Activated CD4-positive, alpha-beta T cell treated with anti-CD3 and anti-CD28 coated beads for 36 hours (primary cell): ENCODE data around the gene PCDHGA12. TPM values are rescaled to one million over a fixed set of nuclear protein-coding genes. Genes with fewer than 3 reads are reported as not detected.
A peak's percentile ranks its signal among the peaks of the same experiment; 100 is the strongest.
"Not testable (repeated sequence)": the region's sequence is repeated elsewhere in the genome, so short reads cannot be mapped to it uniquely, and the experiment has no call there.

ENCODE experiments used
- ATAC-seq: fragments of 200-7000 bp; cut with Tn5 transposase; one replicate; pipeline ENCODE4 v1.10.0; 2021; ENCODE audit warnings: mild to moderate bottlenecking, moderate library complexity
- CTCF ChIA-PET: fragments of 350-600 bp; sonication (Branson Sonifier 250); formaldehyde crosslinking; loops from one replicate; lab custom pipeline; 2021; ENCODE audit warnings: antibody characterized with exemption; lab: Charles Lee
- POLR2A ChIA-PET: fragments of 350-600 bp; sonication (Branson Sonifier 250); formaldehyde crosslinking; loops from one replicate; lab custom pipeline; 2021; ENCODE audit warnings: antibody characterized with exemption, inconsistent platforms; lab: Charles Lee
- DNase-seq: peaks from one replicate; pipeline ENCODE4 v3.0.0-alpha.2; 2020
- H3K27ac Mint-ChIP-seq: one replicate; pipeline ENCODE4 v1.8.0; 2021; ENCODE audit warnings: mixed read lengths
- H3K27me3 Mint-ChIP-seq: one replicate; pipeline ENCODE4 v1.8.0; 2021; ENCODE audit warnings: mixed read lengths
- H3K36me3 Mint-ChIP-seq: one replicate; pipeline ENCODE4 v1.8.0; 2021; ENCODE audit warnings: low read depth, mixed read lengths
- H3K4me1 Mint-ChIP-seq: one replicate; pipeline ENCODE4 v1.8.0; 2021; ENCODE audit warnings: mixed read lengths
- H3K4me3 Mint-ChIP-seq: one replicate; pipeline ENCODE4 v1.8.0; 2021; ENCODE audit warnings: mild to moderate bottlenecking, moderate library complexity, mixed read lengths
- H3K9me3 Mint-ChIP-seq: one replicate; pipeline ENCODE4 v1.8.0; 2021; ENCODE audit warnings: low read depth, mixed read lengths
- intact Hi-C, 2 experiments: fragments of 100-400 bp; cut with DNase I in 1 of 2; cut with micrococcal nuclease in 1 of 2; formaldehyde crosslinking; loops; one replicate each; pipeline versions ENCODE4 v1.14.2 to v1.15.1; 2022 to 2024; cut with DNase I, micrococcal nuclease
- total RNA-seq, 2 experiments: library from RNA; stranded (reverse); gene quantifications; one replicate each; pipeline ENCODE4 v1.2.3, GENCODE V29; 2021

Gene PCDHGA12
- total RNA-seq, 2 experiments from 2014 or later, result 0.07 to 0.09 TPM

GRCh38 chr5:141411575-141411974 is 18.7 kb upstream of the PCDHGA12 start:
- Mint-ChIP-seq H3K4me1 (peaks cover 8% of the 10 kb centered on the region), H3K4me3 (no peak overlapping the region), H3K36me3 (peaks cover 21% of the 10 kb centered on the region), H3K27ac (no peak overlapping the region), H3K9me3 (peaks cover 16% of the 10 kb centered on the region), H3K27me3 (peaks cover 62% of the 10 kb centered on the region)
- ChIA-PET CTCF (interaction anchor here (1.8 to 3.8 kb wide), 3 partner anchors 10 to 198 kb away, joined by 5 to 23 read pairs (median 19); partner anchors contain the start of genes PCDHB13 and PCDHGA11), POLR2A (no interaction called here)
- no peak for DNase-seq
- ATAC-seq, result no peak
- intact Hi-C loops, result no loop called here

DNA sequence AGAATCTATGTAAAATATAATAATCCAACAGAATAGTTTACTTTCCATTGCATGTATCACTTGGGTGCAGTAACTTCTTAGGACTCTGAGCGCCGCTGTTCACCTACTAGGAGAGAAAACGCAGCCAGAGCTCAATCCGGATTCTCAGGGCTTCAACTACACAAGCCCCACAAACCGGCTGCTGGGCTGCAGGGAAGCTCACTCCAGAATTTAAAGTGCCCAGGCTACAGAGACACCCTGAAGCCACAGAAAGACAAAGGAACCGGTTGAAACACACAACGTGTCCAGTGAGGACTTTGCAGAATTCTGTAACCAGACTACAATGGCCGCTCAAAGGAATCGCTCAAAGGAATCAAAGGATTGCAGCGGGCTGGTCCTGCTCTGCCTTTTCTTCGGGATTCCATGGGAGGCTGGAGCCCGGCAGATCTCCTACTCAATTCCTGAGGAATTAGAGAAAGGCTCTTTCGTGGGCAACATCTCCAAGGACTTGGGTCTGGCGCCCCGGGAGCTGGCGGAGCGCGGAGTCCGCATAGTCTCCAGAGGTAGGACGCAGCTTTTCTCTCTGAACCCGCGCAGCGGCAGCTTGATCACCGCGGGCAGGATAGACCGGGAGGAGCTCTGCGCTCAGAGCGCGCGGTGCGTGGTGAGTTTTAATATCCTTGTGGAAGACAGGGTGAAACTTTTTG is 17.3 kb upstream of the PCDHGA12 start, which contains the start of gene PCDHGA10:
PCDHGA10 (plus strand) TSS at position 134 of the 686 bp plus-strand sequence; CDS start at position 323, 189 bp downstream.
- POLR2A ChIA-PET, result no interaction called here
- Mint-ChIP-seq H3K27ac (no peak within 1 kb of the TSS), H3K36me3 (peaks cover 23% of the 10 kb centered on the region), H3K4me3 (peak within 1 kb of the TSS; percentile 62), H3K4me1 (peaks cover 10% of the 10 kb centered on the region), H3K9me3 (peaks cover 15% of the 10 kb centered on the region), H3K27me3 (peaks cover 63% of the 10 kb centered on the region)
- CTCF ChIA-PET, result interaction anchor here (0.6 to 3.8 kb wide), 33 partner anchors 8 to 200 kb away, joined by 3 to 46 read pairs (median 6); partner anchors contain the start of genes PCDHB13, PCDHGA11, PCDHGA12 and PCDHGA3
- DNase-seq (peak; percentile 74), ATAC-seq (peak; percentile 76)
- intact Hi-C loops, result loop anchor here (1.0 to 2.0 kb wide), 5 partner anchors 99 to 152 kb away; no protein-coding TSS in a partner anchor

GRCh38 chr5:141413540-141414069 is 16.7 kb upstream of the PCDHGA12 start:
- CTCF ChIA-PET, result interaction anchor here (0.7 to 3.8 kb wide), 31 partner anchors 8 to 200 kb away, joined by 3 to 46 read pairs (median 6); partner anchors contain the start of genes PCDHB13, PCDHGA11, PCDHGA12 and PCDHGA3
- Mint-ChIP-seq H3K4me3 (peak overlapping the region; percentile 62), H3K36me3 (peaks cover 28% of the 10 kb centered on the region), H3K4me1 (peaks cover 10% of the 10 kb centered on the region), H3K27me3 (peaks cover 65% of the 10 kb centered on the region), H3K9me3 (peaks cover 19% of the 10 kb centered on the region), H3K27ac (no peak overlapping the region)
- intact Hi-C loops, result loop anchor here (1.0 to 2.0 kb wide), 5 partner anchors 99 to 151 kb away; no protein-coding TSS in a partner anchor
- DNase-seq, result no peak
- POLR2A ChIA-PET, result no interaction called here
- no peak for ATAC-seq

DNA sequence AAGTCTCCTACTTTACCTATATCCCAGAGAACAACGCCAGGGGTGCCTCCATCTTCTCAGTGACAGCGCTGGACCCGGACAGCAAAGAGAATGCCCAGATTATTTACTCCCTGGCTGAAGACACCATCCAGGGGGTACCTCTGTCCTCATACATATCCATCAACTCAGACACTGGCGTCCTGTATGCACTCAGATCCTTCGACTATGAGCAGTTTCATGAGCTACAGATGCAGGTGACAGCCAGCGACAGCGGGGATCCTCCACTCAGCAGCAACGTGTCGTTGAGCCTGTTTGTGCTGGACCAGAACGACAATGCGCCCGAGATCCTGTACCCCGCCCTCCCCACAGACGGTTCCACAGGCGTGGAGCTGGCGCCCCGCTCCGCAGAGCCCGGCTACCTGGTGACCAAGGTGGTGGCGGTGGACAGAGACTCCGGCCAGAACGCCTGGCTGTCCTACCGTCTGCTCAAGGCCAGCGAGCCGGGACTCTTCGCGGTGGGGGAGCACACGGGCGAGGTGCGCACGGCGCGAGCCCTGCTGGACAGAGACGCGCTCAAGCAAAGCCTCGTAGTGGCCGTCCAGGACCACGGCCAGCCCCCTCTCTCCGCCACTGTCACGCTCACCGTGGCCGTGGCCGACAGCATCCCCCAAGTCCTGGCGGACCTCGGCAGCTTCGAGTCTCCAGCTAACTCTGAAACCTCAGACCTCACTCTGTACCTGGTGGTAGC is 15.6 kb upstream of the PCDHGA12 start:
- H3K27me3 Mint-ChIP-seq, result peaks cover 64% of the 10 kb centered on the region
- intact Hi-C loops, POLR2A ChIA-PET, H3K27ac Mint-ChIP-seq, H3K4me1 Mint-ChIP-seq, DNase-seq, H3K4me3 Mint-ChIP-seq, ATAC-seq: not testable (repeated sequence)
- H3K36me3 Mint-ChIP-seq, result peaks cover 29% of the 10 kb centered on the region
- CTCF ChIA-PET, result interaction anchor here (0.8 to 3.4 kb wide), 5 partner anchors 16 to 143 kb away, joined by 3 to 46 read pairs (median 23); partner anchors contain the start of gene PCDHGA12
- peaks cover 17% of the 10 kb centered on the region for H3K9me3 Mint-ChIP-seq

- ATAC-seq, H3K4me3 Mint-ChIP-seq, H3K4me1 Mint-ChIP-seq, POLR2A ChIA-PET, H3K27ac Mint-ChIP-seq, DNase-seq, intact Hi-C loops: not testable (repeated sequence)
- Mint-ChIP-seq H3K36me3 (peaks cover 30% of the 10 kb centered on the region), H3K9me3 (peaks cover 19% of the 10 kb centered on the region), H3K27me3 (peaks cover 67% of the 10 kb centered on the region)
- CTCF ChIA-PET, result interaction anchor here (1.6 to 3.4 kb wide), 3 partner anchors 12 to 77 kb away, joined by 4 to 23 read pairs (median 10); partner anchors contain the start of genes PCDHGA12, PCDHGA2 and PCDHGA9
Observed at GRCh38 chr5:141415275-141415618, 15.1 kb upstream of the PCDHGA12 start.

DNA sequence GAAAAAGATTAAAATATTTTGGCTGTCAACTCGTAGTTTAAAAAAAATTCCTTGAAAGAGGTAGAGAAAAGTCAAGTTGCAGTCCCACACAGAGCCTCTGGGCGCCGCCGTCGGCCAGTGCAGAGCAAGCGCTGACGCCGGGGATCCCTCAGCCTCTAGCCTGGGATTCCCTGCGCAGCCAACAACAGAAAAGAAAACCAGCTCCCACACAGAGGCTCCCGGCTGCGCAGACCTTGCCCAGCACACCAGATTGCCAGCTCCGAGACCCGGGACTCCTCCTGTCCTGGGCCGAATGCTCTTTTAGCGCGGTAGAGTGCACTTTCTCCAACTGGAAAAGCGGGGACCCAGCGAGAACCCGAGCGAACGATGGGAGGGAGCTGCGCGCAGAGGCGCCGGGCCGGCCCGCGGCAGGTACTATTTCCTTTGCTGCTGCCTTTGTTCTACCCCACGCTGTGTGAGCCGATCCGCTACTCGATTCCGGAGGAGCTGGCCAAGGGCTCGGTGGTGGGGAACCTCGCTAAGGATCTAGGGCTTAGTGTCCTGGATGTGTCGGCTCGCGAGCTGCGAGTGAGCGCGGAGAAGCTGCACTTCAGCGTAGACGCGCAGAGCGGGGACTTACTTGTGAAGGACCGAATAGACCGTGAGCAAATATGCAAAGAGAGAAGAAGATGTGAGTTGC is 12.7 kb upstream of the PCDHGA12 start, which contains the start of gene PCDHGB7:
PCDHGB7 (plus strand) TSS at position 184 of the 679 bp plus-strand sequence; CDS start at position 367, 183 bp downstream.
- peak; percentile 75 for ATAC-seq
- H3K4me1 Mint-ChIP-seq, H3K27ac Mint-ChIP-seq, POLR2A ChIA-PET: not testable (repeated sequence)
- H3K36me3 Mint-ChIP-seq, result peaks cover 40% of the 10 kb centered on the region
- DNase-seq, result peak; percentile 79
- peaks cover 75% of the 10 kb centered on the region for H3K27me3 Mint-ChIP-seq
- H3K4me3 Mint-ChIP-seq, result peak within 1 kb of the TSS; percentile 62
- intact Hi-C loops, result loop anchor here (1.0 kb wide), 3 partner anchors 107 to 147 kb away; no protein-coding TSS in a partner anchor
- H3K9me3 Mint-ChIP-seq, result peaks cover 29% of the 10 kb centered on the region
- CTCF ChIA-PET, result interaction anchor here (0.6 to 2.8 kb wide), 16 partner anchors 9 to 1314 kb away, joined by 3 to 10 read pairs (median 5); partner anchors contain the start of genes PCDHGA12, PCDHGA9 and PCDHGB6

- Mint-ChIP-seq H3K36me3 (peaks cover 39% of the 10 kb centered on the region), H3K4me1 (peaks cover 6% of the 10 kb centered on the region), H3K27me3 (peaks cover 70% of the 10 kb centered on the region), H3K27ac (no peak overlapping the region), H3K4me3 (no peak overlapping the region), H3K9me3 (peaks cover 34% of the 10 kb centered on the region)
- POLR2A ChIA-PET, result no interaction called here
- CTCF ChIA-PET, result interaction anchor here (0.6 to 3.3 kb wide), 7 partner anchors 11 to 145 kb away, joined by 3 to 11 read pairs (median 3); partner anchors contain the start of gene PCDHGA12
- no peak for DNase-seq
- ATAC-seq, result no peak
- intact Hi-C loops, result no loop called here
Observed at GRCh38 chr5:141419074-141419880, 11.0 kb upstream of the PCDHGA12 start.

GRCh38 chr5:141420855-141421488 is 9.3 kb upstream of the PCDHGA12 start, which contains the start of gene PCDHGA11:
Gene PCDHGA11 (plus strand): TSS chr5:141421051. CDS start chr5:141421228, 177 bp downstream.
- Mint-ChIP-seq H3K27ac (no peak within 1 kb of the TSS), H3K9me3 (peaks cover 34% of the 10 kb centered on the region), H3K4me1 (peaks cover 2% of the 10 kb centered on the region), H3K27me3 (peaks cover 70% of the 10 kb centered on the region), H3K4me3 (peak within 1 kb of the TSS; percentile 69), H3K36me3 (peaks cover 35% of the 10 kb centered on the region)
- DNase-seq, result peak; percentile 75
- POLR2A ChIA-PET, result interaction anchor here (0.7 kb wide), 1 partner anchor 47 kb away, joined by 4 read pairs; no protein-coding TSS in a partner anchor
- CTCF ChIA-PET, result interaction anchor here (0.6 to 3.3 kb wide), 34 partner anchors 8 to 635 kb away, joined by 3 to 32 read pairs (median 4); partner anchors contain the start of genes PCDHA1, PCDHB16, PCDHGA10 and PCDHGA12
- ATAC-seq, result peak; percentile 57
- intact Hi-C loops, result loop anchor here (1.0 to 10.0 kb wide), 6 partner anchors 56 to 196 kb away; partner anchors contain the start of genes PCDHB14 (in 1 of the 2) and PCDHGC3 (in 1 of the 2)

DNA sequence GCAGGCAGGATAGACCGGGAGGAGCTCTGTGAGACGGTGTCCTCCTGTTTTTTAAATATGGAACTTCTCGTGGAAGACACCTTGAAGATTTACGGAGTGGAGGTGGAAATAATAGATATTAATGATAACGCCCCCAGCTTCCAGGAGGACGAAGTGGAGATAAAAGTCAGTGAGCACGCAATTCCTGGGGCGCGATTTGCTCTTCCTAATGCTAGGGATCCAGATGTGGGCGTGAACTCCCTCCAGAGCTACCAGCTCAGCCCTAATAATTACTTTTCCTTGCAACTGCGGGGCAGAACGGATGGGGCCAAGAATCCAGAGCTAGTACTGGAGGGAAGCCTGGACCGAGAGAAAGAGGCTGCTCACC is 8.8 kb upstream of the PCDHGA12 start:
- peaks cover 35% of the 10 kb centered on the region for H3K36me3 Mint-ChIP-seq
- H3K9me3 Mint-ChIP-seq, result peaks cover 34% of the 10 kb centered on the region
- ATAC-seq (no peak), DNase-seq (no peak)
- H3K27ac Mint-ChIP-seq, result no peak overlapping the region
- H3K27me3 Mint-ChIP-seq, result peaks cover 71% of the 10 kb centered on the region
- intact Hi-C loops, result loop anchor here (1.0 to 10.0 kb wide), 6 partner anchors 56 to 197 kb away; partner anchors contain the start of genes PCDHB14 (in 1 of the 2) and PCDHGC3 (in 1 of the 2)
- H3K4me3 Mint-ChIP-seq, result peak overlapping the region; percentile 69
- POLR2A ChIA-PET, result no interaction called here
- CTCF ChIA-PET, result interaction anchor here (0.6 to 3.3 kb wide), 30 partner anchors 9 to 635 kb away, joined by 3 to 32 read pairs (median 5); partner anchors contain the start of genes PCDHA1, PCDHB16, PCDHGA10 and PCDHGA12
- H3K4me1 Mint-ChIP-seq, result peaks cover 2% of the 10 kb centered on the region
